MM.1S (cell line): ENCODE data around the gene KIAA1671.

Experiments
- EZH2 ChIP-seq: fragments of 300-600 bp; sonication (generic); optimal IDR thresholded peaks from 2 replicates; pipeline ENCODE3; 2017; ENCODE audit warnings: low read depth, mild to moderate bottlenecking, antibody characterized with exemption, low read length, mixed read lengths
- TF ChIP-seq, protein P1 (sequence below): fragments of 300-600 bp; sonication (generic); IDR thresholded peaks from 2 replicates; pipeline ENCODE4 v1.5.1; 2016; ENCODE audit warnings: antibody characterized with exemption, low read length, mixed read lengths

- no peak for TF ChIP-seq EZH2
- TF ChIP-seq, protein P1, sequence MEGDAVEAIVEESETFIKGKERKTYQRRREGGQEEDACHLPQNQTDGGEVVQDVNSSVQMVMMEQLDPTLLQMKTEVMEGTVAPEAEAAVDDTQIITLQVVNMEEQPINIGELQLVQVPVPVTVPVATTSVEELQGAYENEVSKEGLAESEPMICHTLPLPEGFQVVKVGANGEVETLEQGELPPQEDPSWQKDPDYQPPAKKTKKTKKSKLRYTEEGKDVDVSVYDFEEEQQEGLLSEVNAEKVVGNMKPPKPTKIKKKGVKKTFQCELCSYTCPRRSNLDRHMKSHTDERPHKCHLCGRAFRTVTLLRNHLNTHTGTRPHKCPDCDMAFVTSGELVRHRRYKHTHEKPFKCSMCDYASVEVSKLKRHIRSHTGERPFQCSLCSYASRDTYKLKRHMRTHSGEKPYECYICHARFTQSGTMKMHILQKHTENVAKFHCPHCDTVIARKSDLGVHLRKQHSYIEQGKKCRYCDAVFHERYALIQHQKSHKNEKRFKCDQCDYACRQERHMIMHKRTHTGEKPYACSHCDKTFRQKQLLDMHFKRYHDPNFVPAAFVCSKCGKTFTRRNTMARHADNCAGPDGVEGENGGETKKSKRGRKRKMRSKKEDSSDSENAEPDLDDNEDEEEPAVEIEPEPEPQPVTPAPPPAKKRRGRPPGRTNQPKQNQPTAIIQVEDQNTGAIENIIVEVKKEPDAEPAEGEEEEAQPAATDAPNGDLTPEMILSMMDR, result no peak
Observed at GRCh38 chr22:25114369-25115362, 162.2 kb downstream of the KIAA1671 start.
